HUDEP-2 (cell line): Measurements from ENCODE around the gene PTPN3.
A peak's percentile ranks its signal among the peaks of the same experiment; 100 is the strongest.
"Not testable (repeated sequence)": the region's sequence is repeated elsewhere in the genome, so short reads cannot be mapped to it uniquely, and the experiment has no call there.

Experiments used
- DNase-seq, 76 experiments: peaks; one replicate each; lab custom pipeline; 2025; ENCODE audit not compliant: unreplicated experiment in 76 of 76; lab: John Stamatoyannopoulos, UW

Gene PTPN3

DNA sequence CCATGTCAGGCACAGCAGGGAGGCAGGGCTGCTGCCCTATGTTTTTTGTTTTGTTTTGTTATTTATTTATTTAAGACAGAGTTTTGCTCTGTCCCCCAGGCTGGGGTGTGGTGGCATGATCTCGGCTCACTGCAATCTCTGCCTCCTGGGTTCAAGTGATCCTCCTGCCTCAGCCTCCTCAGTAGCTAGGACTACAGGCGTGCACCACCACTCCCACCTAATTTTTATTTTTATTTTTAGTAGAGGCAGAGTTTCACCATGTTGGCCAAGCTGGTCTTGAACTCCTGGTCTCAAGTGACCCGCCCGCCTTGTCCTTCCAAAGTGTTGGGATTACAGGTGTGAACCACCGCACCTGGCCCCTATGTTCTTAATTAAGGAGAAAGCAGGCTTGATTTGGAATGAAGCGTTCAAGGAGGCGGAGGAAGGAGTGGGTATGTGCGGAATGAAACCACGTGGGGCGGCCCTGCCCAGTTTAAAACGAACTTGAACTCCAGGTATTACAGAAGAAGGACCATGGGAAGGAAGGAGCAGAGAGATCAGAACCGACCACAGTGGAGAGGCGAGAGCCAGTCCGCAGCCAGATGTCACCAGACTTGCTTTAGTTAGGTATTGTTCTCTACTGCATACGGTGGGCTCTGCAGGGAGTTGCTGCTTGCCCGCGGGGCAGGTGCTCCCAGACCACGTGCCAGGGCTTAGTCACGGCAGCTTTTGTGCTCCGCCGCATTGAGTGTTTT, 142.4 kb downstream of the PTPN3 start:
- DNase-seq, result no peak

DNA sequence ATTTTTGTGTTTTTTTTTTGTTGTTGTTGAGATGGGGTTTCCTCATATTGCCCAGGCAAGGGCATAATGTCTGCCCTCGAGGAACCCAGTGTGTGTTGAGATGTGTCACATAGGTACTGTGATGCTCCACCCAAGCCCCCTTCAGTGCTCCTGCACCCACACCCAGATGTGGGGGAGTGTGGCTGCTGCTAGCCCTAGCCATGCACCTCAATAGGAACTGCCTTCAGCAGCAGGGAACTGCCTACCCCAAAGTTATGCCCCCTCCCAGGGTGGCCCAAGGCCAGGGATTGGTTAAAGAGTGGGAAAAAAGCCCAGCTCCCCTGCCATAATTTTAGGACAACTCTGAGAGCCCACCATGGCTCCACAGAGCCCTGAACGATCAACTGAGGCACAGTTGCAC, 143.9 kb downstream of the PTPN3 start:
- DNase-seq, result no peak

GRCh38 chr9:109351032-109351431, 147.1 kb downstream of the PTPN3 start:
- no peak for DNase-seq

DNA sequence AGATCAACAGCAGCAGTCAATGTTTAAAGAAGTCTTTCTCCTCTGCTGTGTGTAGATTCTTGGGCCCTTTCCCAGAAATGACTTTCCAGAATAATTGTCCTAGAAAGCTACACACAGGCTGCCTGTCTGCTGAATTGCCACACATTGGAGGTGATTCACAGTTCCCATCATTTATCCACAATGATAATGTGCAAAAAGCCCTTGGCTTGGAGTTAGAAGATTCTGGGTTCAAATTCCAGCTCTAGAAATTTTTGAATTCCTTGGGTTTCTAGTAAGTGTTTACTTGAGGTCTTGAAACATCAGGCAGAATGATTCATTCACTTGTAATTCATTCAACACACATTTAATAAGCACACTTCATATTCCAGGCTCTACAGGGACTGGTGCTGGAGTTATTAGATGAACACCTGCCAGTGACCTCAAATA, 148.7 kb downstream of the PTPN3 start:
- no peak for DNase-seq

- no peak for DNase-seq
Observed at GRCh38 chr9:109346904-109347303, 151.2 kb downstream of the PTPN3 start.

DNA sequence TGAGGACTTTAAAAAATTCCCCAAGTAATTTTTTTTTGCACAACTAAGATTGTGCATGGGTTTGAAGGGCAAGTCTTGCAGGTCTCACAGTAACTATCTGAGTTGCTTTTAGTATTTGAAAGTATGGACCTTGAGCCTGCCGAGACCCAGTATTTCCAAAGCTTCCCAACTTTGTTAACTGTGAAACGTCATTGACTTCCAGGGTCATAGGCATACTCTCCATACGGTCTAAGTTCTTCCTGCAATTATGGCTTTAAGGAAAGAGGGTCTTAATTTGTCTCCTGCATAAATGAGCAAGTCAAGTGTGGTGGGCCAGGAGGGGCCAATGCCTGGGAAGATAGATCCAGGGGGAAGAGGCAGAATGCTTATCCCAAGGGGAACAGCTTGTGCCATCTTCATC, 153.2 kb downstream of the PTPN3 start:
- no peak for DNase-seq

DNA sequence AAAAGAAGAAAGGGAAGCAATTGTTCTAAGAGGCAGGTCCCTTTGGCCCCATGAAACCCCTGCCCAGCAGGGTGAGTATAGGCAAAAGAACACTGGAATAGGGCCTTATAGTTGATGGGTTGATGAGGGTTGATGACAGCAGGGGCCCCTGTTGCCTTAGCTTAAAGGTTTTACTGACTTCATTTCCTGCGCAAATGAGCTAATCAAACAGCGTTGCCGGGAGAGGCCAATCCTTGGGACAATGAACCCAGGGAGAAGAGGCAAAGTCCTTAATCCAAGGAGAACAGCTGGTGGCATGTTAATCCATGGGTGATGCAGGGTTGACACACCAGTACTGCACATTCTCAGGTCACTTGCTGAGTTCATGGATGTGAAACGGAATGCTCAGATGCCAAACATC, 155.2 kb downstream of the PTPN3 start:
- no peak for DNase-seq

- DNase-seq, result no peak
Observed at GRCh38 chr9:109341561-109341960, 156.5 kb downstream of the PTPN3 start.

- DNase-seq, result not testable (repeated sequence)
Observed at GRCh38 chr9:109340979-109341378, 157.1 kb downstream of the PTPN3 start.

DNA sequence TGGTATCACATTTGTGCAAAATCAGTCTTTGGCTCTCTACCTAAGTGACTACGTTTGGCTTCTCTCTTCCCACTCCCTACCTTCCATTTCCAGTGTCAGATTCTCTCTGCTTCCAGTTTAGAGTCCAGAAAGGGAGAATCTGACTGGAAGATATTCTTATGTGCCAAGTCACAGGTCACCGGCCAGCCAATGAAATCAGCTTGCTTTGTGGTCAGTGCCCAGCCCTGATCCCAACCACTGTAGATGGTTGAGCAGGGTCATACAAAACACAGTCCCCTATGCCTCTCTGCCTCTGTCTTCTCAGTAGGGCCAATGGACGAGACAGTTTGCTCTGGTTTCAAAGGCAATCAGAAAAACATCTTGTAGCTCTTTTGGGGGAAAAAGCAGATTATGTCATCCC, 161.7 kb downstream of the PTPN3 start:
- no peak for DNase-seq

DNA sequence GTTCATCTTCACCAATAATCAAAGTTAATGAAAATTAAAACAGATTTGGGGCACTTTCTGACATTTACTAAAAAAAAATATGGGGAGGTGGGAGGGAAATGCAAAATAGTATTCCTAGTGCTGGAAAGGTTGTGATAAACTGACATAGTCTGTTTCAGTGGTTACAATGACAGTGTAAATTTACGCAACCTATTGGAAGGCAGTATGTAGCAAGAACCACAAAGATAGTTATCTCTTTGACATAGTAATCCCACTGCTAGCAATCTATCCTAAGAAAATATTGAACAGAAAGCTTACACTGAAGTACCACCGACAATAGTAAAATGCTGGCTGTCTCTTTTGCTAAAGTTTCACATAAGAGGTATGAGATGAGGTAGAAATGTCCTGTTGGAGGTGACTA, 162.2 kb downstream of the PTPN3 start:
- no peak for DNase-seq

DNA sequence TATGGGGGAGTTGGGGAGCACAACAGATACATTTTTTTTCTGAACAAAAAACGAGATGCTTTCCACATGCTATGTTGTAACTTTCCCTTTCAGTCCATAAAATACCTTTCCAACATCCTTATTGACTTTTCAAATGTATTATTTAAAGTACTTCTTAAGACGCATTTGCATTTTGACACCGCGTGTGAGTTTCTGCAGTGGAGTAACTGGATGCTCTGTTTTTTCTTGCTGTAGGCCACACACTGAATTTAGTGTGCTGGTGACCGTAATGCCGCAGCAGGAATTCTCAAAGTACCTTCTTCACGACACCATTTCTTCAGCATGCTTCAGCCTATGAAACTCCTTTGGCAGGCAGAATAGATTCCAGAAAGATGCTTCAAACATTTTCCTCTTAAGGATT, 163.0 kb downstream of the PTPN3 start:
- DNase-seq, result no peak

- no peak for DNase-seq
Observed at GRCh38 chr9:109331353-109331752, 166.8 kb downstream of the PTPN3 start.

GRCh38 chr9:109329638-109330258, 168.4 kb downstream of the PTPN3 start:
- DNase-seq, result peak in 71 of 76 experiments; percentile 7 to 80 (median 54)

GRCh38 chr9:109328978-109329637, 169.0 kb downstream of the PTPN3 start:
- peak in 56 of 76 experiments; percentile 4 to 75 (median 44) for DNase-seq
